Nasal cavity respiratory epithelium epithelial cell of viscerocranial mucosa (primary cell): ENCODE results near the gene SLC9C2. TPM values are rescaled to one million over a fixed set of nuclear protein-coding genes. Genes with fewer than 3 reads are reported as not detected.

Source experiments
- total RNA-seq: library from RNA; depleted of rRNA; stranded (reverse); fragments of >200 nt; gene quantifications from 2 replicates; pipeline ENCODE4 v1.2.3, GENCODE V29; 2014

SLC9C2 gene, protein sequence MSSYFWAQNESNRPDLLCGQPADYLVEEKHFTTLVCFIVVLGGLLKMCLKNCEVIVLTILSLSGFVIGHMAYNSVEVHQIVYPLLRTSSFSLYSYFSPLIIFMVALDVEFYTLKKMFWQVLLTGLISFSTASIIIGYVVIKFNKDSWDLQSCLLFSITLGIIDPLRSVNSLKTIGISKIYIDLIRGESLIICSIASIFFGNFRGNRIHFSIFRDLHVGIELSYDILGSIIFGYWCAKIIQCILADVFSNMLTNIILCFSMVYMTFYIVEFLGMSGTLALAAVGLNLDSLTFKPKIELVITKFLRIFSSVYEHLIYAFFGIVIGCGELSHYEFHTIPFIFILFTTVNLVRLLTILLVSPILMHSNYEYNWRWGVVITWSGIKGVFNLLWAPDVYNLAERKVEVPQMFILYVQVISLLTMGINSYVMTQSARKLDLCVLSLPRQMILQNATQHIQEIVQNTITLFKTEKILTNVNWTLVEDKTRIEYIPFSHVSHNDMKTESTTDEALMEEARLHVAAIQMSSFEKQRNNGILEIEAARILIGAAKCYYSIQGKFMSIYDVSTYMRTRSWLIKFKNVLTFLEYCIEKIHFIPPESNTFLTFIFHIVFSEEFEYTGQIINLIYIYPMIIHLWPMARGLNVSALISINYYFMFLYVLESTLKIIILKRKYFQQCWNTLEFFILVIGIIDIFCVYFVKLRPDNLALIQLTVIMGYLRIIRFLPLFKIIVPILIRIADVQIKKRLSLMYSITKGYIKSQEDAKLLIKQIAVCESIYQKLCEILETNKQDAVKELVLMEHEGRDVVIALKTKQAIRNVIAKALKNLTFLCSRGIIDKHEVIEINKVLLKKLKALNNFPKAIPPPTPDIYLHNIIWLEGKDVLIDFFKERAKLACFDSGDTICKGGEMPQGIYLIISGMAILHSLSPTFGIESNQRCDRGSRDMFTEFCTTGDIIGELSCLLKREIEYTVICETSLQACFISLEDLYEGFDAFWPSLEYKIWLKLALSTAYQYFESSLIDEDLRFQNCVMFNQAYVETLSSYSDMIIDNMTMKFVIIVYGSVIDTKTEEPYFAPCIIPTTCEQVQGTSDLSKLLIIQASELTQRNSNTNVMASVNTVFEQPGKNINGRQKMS
- under 0.01 TPM in 1 of 2 replicates, not detected in the other for total RNA-seq

GRCh38 chr1:173603056-173603591 lies at the start of gene SLC9C2:
TSS of gene SLC9C2 (minus strand) at chr1:173603072. CDS start at chr1:173601776, 1,296 bp downstream.

GRCh38 chr1:173635116-173635515 lies 32.2 kb upstream of the SLC9C2 start, which contains the start of gene TEX50:
TSS of gene TEX50 (plus strand) at chr1:173635338. CDS start at chr1:173635522, 184 bp downstream.

GRCh38 chr1:173477286-173478093 lies 125.4 kb downstream of the SLC9C2 start, which contains the start of gene PRDX6:
TSS of gene PRDX6 (plus strand) at chr1:173477335. CDS start at chr1:173477398, 63 bp downstream.

Other genes starting within 250 kb of the SLC9C2 start
- 150 and 155 TPM in 2 replicates for gene PRDX6, start 125.7 kb downstream of the SLC9C2 start, total RNA-seq
- not detected in 2 replicates for gene TEX50, start 32.3 kb upstream of the SLC9C2 start, total RNA-seq
- gene ANKRD45, start 66.8 kb upstream of the SLC9C2 start, total RNA-seq: 0.28 TPM in 1 of 2 replicates, not detected in the other
- 42.0 and 52.3 TPM in 2 replicates for gene KLHL20, start 111.9 kb upstream of the SLC9C2 start, total RNA-seq
- 21.9 and 24.0 TPM in 2 replicates for gene DARS2, start 221.6 kb upstream of the SLC9C2 start, total RNA-seq
- 5.6 and 6.5 TPM in 2 replicates for gene CENPL, start 221.8 kb upstream of the SLC9C2 start, total RNA-seq